ENCODE results near the gene ZNF83.
"Not testable (repeated sequence)": the region's sequence is repeated elsewhere in the genome, so short reads cannot be mapped to it uniquely, and the experiment has no call there.

The ZNF83 gene

GRCh38 chr19:52637718-52638585 is at the start of gene ZNF83:
ZNF83 (minus strand) TSS chr19:52638355.
- peak; percentile 89 for DNase-seq

GRCh38 chr19:52687684-52688083 is 49.5 kb upstream of the ZNF83 start:
- no peak for DNase-seq

- DNase-seq: no peak
Measured at GRCh38 chr19:52685811-52686210, 47.7 kb upstream of the ZNF83 start.

- DNase-seq: not testable (repeated sequence)
Measured at GRCh38 chr19:52681216-52681615, 43.1 kb upstream of the ZNF83 start.

- DNase-seq: no peak
Measured at GRCh38 chr19:52679598-52679997, 41.4 kb upstream of the ZNF83 start.

GRCh38 chr19:52675239-52675638 is 37.1 kb upstream of the ZNF83 start:
- DNase-seq: not testable (repeated sequence)

GRCh38 chr19:52673014-52673413 is 34.9 kb upstream of the ZNF83 start:
- no peak for DNase-seq

- no peak for DNase-seq
Measured at GRCh38 chr19:52670046-52670445, 31.9 kb upstream of the ZNF83 start.

GRCh38 chr19:52669586-52669985 is 31.4 kb upstream of the ZNF83 start:
- no peak for DNase-seq

- no peak for DNase-seq
Measured at GRCh38 chr19:52667972-52668371, 29.8 kb upstream of the ZNF83 start.

- no peak for DNase-seq
Measured at GRCh38 chr19:52666506-52666905, 28.4 kb upstream of the ZNF83 start.

GRCh38 chr19:52665529-52665928 is 27.4 kb upstream of the ZNF83 start:
- no peak for DNase-seq

GRCh38 chr19:52665027-52665426 is 26.9 kb upstream of the ZNF83 start:
- no peak for DNase-seq

GRCh38 chr19:52664461-52664860 is 26.3 kb upstream of the ZNF83 start:
- no peak for DNase-seq

- DNase-seq: no peak
Measured at GRCh38 chr19:52662631-52663030, 24.5 kb upstream of the ZNF83 start.

GRCh38 chr19:52660981-52661380 is 22.8 kb upstream of the ZNF83 start:
- DNase-seq: no peak

- DNase-seq: no peak
Measured at GRCh38 chr19:52659013-52659412, 20.9 kb upstream of the ZNF83 start.

- DNase-seq: no peak
Measured at GRCh38 chr19:52658595-52658994, 20.4 kb upstream of the ZNF83 start.

GRCh38 chr19:52653161-52653560 is 15.0 kb upstream of the ZNF83 start:
- no peak for DNase-seq

GRCh38 chr19:52651956-52652355 is 13.8 kb upstream of the ZNF83 start:
- no peak for DNase-seq

- DNase-seq: peak; percentile 13
Measured at GRCh38 chr19:52648336-52649016, 10.3 kb upstream of the ZNF83 start.

- DNase-seq: no peak
Measured at GRCh38 chr19:52646571-52647217, 8.5 kb upstream of the ZNF83 start.

GRCh38 chr19:52640916-52641315 is 2.8 kb upstream of the ZNF83 start:
- DNase-seq: no peak

GRCh38 chr19:52639996-52640395 is 1.8 kb upstream of the ZNF83 start:
- no peak for DNase-seq
